Ishikawa (cell line): ENCODE results near the gene ACER3.

Experiments used
- CEBPB ChIP-seq: IDR thresholded peaks from 2 replicates; pipeline ENCODE4 v1.6.1; 2012
- CREB1 ChIP-seq: IDR thresholded peaks from 2 replicates; pipeline ENCODE4 v1.6.1; 2012; ENCODE audit warnings: low read depth
- EGR1 ChIP-seq: IDR thresholded peaks from 2 replicates; pipeline ENCODE4 v1.6.1; 2012
- EP300 ChIP-seq: IDR thresholded peaks from 2 replicates; pipeline ENCODE4 v1.6.1; 2012; ENCODE audit warnings: borderline replicate concordance
- FOXM1 ChIP-seq: IDR thresholded peaks from 2 replicates; pipeline ENCODE4 v1.6.1; 2012; ENCODE audit warnings: low read depth, borderline replicate concordance
- MAX ChIP-seq: IDR thresholded peaks from 2 replicates; pipeline ENCODE4 v1.6.1; 2012
- NFIC ChIP-seq: IDR thresholded peaks from 2 replicates; pipeline ENCODE4 v1.6.1; 2012
- RAD21 ChIP-seq: IDR thresholded peaks from 2 replicates; pipeline ENCODE4 v1.6.1; 2012; ENCODE audit warnings: low read depth
- TAF1 ChIP-seq: IDR thresholded peaks from 2 replicates; pipeline ENCODE4 v1.6.1; 2012; ENCODE audit warnings: low read depth, mild to moderate bottlenecking
- TCF12 ChIP-seq: IDR thresholded peaks from 2 replicates; pipeline ENCODE4 v1.6.1; 2012; ENCODE audit warnings: low read depth
- TEAD4 ChIP-seq: IDR thresholded peaks from 2 replicates; pipeline ENCODE4 v1.6.1; 2012
- USF1 ChIP-seq: IDR thresholded peaks from 2 replicates; pipeline ENCODE4 v1.6.1; 2012
- YY1 ChIP-seq: IDR thresholded peaks from 2 replicates; pipeline ENCODE4 v1.6.1; 2012; ENCODE audit warnings: low read depth
- TF ChIP-seq, protein P1 (sequence below): IDR thresholded peaks from 2 replicates; pipeline ENCODE4 v1.6.1; 2012; ENCODE audit warnings: low read depth, mild to moderate bottlenecking

GRCh38 chr11:76990628-76991027, 129.9 kb downstream of the ACER3 start:
- TF ChIP-seq FOXM1 = no peak
- TF ChIP-seq, protein P1, sequence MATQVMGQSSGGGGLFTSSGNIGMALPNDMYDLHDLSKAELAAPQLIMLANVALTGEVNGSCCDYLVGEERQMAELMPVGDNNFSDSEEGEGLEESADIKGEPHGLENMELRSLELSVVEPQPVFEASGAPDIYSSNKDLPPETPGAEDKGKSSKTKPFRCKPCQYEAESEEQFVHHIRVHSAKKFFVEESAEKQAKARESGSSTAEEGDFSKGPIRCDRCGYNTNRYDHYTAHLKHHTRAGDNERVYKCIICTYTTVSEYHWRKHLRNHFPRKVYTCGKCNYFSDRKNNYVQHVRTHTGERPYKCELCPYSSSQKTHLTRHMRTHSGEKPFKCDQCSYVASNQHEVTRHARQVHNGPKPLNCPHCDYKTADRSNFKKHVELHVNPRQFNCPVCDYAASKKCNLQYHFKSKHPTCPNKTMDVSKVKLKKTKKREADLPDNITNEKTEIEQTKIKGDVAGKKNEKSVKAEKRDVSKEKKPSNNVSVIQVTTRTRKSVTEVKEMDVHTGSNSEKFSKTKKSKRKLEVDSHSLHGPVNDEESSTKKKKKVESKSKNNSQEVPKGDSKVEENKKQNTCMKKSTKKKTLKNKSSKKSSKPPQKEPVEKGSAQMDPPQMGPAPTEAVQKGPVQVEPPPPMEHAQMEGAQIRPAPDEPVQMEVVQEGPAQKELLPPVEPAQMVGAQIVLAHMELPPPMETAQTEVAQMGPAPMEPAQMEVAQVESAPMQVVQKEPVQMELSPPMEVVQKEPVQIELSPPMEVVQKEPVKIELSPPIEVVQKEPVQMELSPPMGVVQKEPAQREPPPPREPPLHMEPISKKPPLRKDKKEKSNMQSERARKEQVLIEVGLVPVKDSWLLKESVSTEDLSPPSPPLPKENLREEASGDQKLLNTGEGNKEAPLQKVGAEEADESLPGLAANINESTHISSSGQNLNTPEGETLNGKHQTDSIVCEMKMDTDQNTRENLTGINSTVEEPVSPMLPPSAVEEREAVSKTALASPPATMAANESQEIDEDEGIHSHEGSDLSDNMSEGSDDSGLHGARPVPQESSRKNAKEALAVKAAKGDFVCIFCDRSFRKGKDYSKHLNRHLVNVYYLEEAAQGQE = no peak
- no peak for TF ChIP-seq TAF1
- no peak for TF ChIP-seq EGR1
- no peak for TF ChIP-seq TCF12
- no peak for TF ChIP-seq MAX
- TF ChIP-seq EP300 = no peak
- no peak for TF ChIP-seq RAD21
- TF ChIP-seq CREB1 = no peak
- no peak for TF ChIP-seq TEAD4
- no peak for TF ChIP-seq CEBPB
- TF ChIP-seq YY1 = no peak
- TF ChIP-seq USF1 = no peak
- no peak for TF ChIP-seq NFIC
